SK-N-SH treated with all-trans-retinoic acid at 6 μM for 48 hours (cell line): ENCODE measurements around the gene LHCGR.

ENCODE experiments used
- ATAC-seq: fragments of 200-7000 bp; cut with Tn5 transposase; 3 replicates; pipeline ENCODE4 v1.9.1; 2020; ENCODE audit warnings: mild to moderate bottlenecking, moderate library complexity
- ARNTL ChIP-seq: fragments of 450-650 bp; formaldehyde crosslinking; IDR thresholded peaks from 2 replicates; pipeline ENCODE4 v1.5.0; 2020; ENCODE audit warnings: low read depth, mild to moderate bottlenecking, moderate library complexity, borderline replicate concordance
- BACH2 ChIP-seq: fragments of 250-450 bp; sonication (Bioruptor Pico); IDR thresholded peaks from 2 replicates; pipeline ENCODE4 v1.9.0; 2021; ENCODE audit warnings: mild to moderate bottlenecking, borderline replicate concordance
- CSDC2 ChIP-seq: fragments of 250-450 bp; sonication (Bioruptor Pico); IDR thresholded peaks from 2 replicates; pipeline ENCODE4 v1.5.0; 2020; ENCODE audit warnings: mild to moderate bottlenecking, moderate library complexity
- CSRNP3 ChIP-seq: fragments of 250-450 bp; sonication (Bioruptor Pico); IDR thresholded peaks from 2 replicates; pipeline ENCODE4 v1.5.1; 2021; ENCODE audit warnings: mild to moderate bottlenecking, moderate library complexity
- ESRRG ChIP-seq: fragments of 250-450 bp; sonication (Bioruptor Pico); IDR thresholded peaks from 2 replicates; pipeline ENCODE4 v1.6.1; 2021; ENCODE audit warnings: mild to moderate bottlenecking
- ISL1 ChIP-seq: fragments of 250-450 bp; sonication (Bioruptor Pico); IDR thresholded peaks from 2 replicates; pipeline ENCODE4 v2.1.2; 2022; ENCODE audit warnings: mild to moderate bottlenecking, moderate library complexity
- OSR1 ChIP-seq: fragments of 250-450 bp; sonication (Bioruptor Pico); IDR thresholded peaks from 2 replicates; pipeline ENCODE4 v1.8.0; 2022; ENCODE audit warnings: moderate library complexity, mild to moderate bottlenecking, inconsistent platforms
- PATZ1 ChIP-seq: fragments of 250-450 bp; sonication (Bioruptor Pico); IDR thresholded peaks from 2 replicates; pipeline ENCODE4 v1.8.0; 2020; ENCODE audit warnings: mild to moderate bottlenecking, moderate library complexity, borderline replicate concordance
- PPARA ChIP-seq: fragments of 250-450 bp; sonication (Bioruptor Pico); IDR thresholded peaks from 2 replicates; pipeline ENCODE4 v1.5.0; 2020; ENCODE audit warnings: mild to moderate bottlenecking, borderline replicate concordance
- RARB ChIP-seq: fragments of 250-450 bp; sonication (Bioruptor Pico); IDR thresholded peaks from 2 replicates; pipeline ENCODE4 v1.8.0; 2021; ENCODE audit warnings: mild to moderate bottlenecking, moderate library complexity
- SNAI2 ChIP-seq: fragments of 250-450 bp; sonication (Bioruptor Pico); IDR thresholded peaks from 2 replicates; pipeline ENCODE4 v1.5.0; 2020; ENCODE audit warnings: mild to moderate bottlenecking, moderate library complexity
- TCF4 ChIP-seq: fragments of 250-450 bp; sonication (Bioruptor Pico); IDR thresholded peaks from 2 replicates; pipeline ENCODE4 v1.8.0; 2021; ENCODE audit warnings: mild to moderate bottlenecking, moderate library complexity, borderline replicate concordance
- TOX ChIP-seq: fragments of 250-450 bp; sonication (Bioruptor Pico); IDR thresholded peaks from 2 replicates; pipeline ENCODE4 v1.8.0; 2021; ENCODE audit warnings: mild to moderate bottlenecking, moderate library complexity, borderline replicate concordance
- TSHZ2 ChIP-seq: fragments of 250-450 bp; sonication (Bioruptor Pico); IDR thresholded peaks from 2 replicates; pipeline ENCODE4 v1.5.0; 2020; ENCODE audit warnings: mild to moderate bottlenecking, moderate library complexity
- ZC3H10 ChIP-seq: fragments of 250-450 bp; sonication (Bioruptor Pico); IDR thresholded peaks from 2 replicates; pipeline ENCODE4 v1.5.1; 2021; ENCODE audit warnings: mild to moderate bottlenecking, moderate library complexity
- ZFP3 ChIP-seq: fragments of 250-450 bp; sonication (Bioruptor Pico); IDR thresholded peaks from 2 replicates; pipeline ENCODE4 v1.5.0; 2020; ENCODE audit warnings: mild to moderate bottlenecking, moderate library complexity
- ZNF565 ChIP-seq: fragments of 450-650 bp; formaldehyde crosslinking; conservative IDR thresholded peaks from 2 replicates; pipeline ENCODE4 v1.5.0; 2020; ENCODE audit warnings: low read depth, mild to moderate bottlenecking, moderate library complexity
- ZNF70 ChIP-seq: fragments of 450-650 bp; formaldehyde crosslinking; IDR thresholded peaks from 2 replicates; pipeline ENCODE4 v1.5.0; 2020; ENCODE audit warnings: mild to moderate bottlenecking, moderate library complexity
- ZNF8 ChIP-seq: fragments of 450-650 bp; formaldehyde crosslinking; IDR thresholded peaks from 2 replicates; pipeline ENCODE4 v1.5.0; 2020; ENCODE audit warnings: mild to moderate bottlenecking, moderate library complexity
- TF ChIP-seq, protein P1 (sequence below): fragments of 250-450 bp; sonication (Bioruptor Pico); IDR thresholded peaks from 2 replicates; pipeline ENCODE4 v1.8.0; 2021; ENCODE audit warnings: low read depth, mild to moderate bottlenecking, moderate library complexity, borderline replicate concordance
- TF ChIP-seq, protein P2 (sequence below): fragments of 250-450 bp; sonication (Bioruptor Pico); IDR thresholded peaks from 2 replicates; pipeline ENCODE4 v1.5.1; 2020; ENCODE audit warnings: low read depth, mild to moderate bottlenecking, moderate library complexity

The LHCGR gene

DNA sequence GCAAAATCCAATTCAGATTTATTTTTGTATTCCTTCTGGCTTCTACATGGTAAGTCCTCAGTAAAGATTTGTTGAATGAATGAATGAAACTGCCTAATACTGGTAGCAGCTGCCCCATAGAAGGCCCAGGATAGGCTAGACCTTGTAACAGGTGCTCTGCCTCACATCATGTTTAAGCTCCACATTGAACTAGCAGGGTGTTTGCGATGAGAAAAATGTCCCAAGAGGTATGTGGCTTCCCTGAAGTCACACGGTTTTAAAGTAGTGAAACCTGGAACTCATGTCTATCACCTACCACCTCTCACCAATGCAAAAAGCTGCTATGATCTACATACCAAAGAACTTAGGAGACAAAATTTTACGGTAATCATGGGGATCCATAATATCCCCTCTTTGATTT, 765 bp upstream of the LHCGR start:
- no peak for TF ChIP-seq OSR1 (CRISPR knock-in tag)
- TF ChIP-seq ZNF565 (CRISPR knock-in tag), result no peak
- no peak for TF ChIP-seq ZC3H10 (CRISPR knock-in tag)
- no peak for TF ChIP-seq ESRRG
- TF ChIP-seq, protein P1, sequence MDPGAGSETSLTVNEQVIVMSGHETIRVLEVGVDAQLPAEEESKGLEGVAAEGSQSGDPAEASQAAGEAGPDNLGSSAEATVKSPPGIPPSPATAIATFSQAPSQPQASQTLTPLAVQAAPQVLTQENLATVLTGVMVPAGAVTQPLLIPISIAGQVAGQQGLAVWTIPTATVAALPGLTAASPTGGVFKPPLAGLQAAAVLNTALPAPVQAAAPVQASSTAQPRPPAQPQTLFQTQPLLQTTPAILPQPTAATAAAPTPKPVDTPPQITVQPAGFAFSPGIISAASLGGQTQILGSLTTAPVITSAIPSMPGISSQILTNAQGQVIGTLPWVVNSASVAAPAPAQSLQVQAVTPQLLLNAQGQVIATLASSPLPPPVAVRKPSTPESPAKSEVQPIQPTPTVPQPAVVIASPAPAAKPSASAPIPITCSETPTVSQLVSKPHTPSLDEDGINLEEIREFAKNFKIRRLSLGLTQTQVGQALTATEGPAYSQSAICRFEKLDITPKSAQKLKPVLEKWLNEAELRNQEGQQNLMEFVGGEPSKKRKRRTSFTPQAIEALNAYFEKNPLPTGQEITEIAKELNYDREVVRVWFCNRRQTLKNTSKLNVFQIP (CRISPR knock-in tag), result no peak
- no peak for TF ChIP-seq SNAI2
- TF ChIP-seq PATZ1 (CRISPR knock-in tag), result no peak
- TF ChIP-seq RARB, result no peak
- no peak for TF ChIP-seq BACH2
- no peak for TF ChIP-seq ISL1
- no peak for TF ChIP-seq ZFP3
- no peak for TF ChIP-seq CSDC2 (CRISPR knock-in tag)
- TF ChIP-seq, all 23 proteins: peak for 0
- ATAC-seq, result no peak

DNA sequence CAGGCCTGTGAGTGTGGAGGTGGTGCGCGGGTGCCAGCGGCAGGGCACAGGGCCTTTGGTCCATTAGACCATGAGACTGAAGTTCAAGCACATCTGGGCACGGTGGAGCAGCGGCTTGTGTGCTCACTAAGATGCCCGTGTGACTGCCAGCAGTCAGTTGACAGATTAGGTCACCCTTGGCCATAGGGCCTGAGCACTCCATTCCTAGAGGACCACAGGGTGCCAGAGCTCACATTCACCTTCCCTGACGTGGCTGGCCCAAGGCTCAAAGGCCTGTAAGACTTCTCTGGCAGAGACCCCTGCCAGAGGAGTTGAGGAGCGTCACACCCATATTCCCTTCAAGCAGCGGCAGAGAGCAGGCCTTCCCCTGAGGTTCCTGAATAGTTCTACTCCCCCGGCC, 650 bp downstream of the LHCGR start:
- ATAC-seq, result no peak
- TF ChIP-seq CSDC2 (CRISPR knock-in tag) (no peak), BACH2 (no peak), SNAI2 (no peak), ARNTL (CRISPR knock-in tag) (no peak)

DNA sequence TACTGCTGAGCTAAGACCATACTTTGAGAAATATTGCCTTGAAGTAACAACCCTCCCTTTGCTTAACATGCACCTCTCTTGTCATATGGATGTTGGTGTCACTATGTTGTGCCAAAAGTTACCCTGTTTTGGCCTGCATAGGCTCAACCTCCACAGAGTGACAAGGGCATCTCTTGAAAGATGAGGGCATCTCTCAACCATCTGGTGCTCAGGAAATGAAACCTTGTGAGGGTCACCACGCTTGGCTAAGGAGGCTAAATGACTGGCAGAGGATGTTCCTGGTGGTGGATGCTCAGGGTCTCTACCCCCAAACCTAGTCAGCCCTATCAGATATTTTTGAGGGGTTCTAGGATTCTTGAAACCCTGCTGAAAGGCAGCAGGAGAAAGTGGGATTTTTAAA, 2.3 kb downstream of the LHCGR start:
- no peak for TF ChIP-seq TOX
- no peak for TF ChIP-seq SNAI2
- no peak for TF ChIP-seq ISL1
- no peak for TF ChIP-seq CSDC2 (CRISPR knock-in tag)
- TF ChIP-seq, protein P1 (CRISPR knock-in tag), result no peak
- no peak for TF ChIP-seq ZNF565 (CRISPR knock-in tag)
- TF ChIP-seq, protein P2, sequence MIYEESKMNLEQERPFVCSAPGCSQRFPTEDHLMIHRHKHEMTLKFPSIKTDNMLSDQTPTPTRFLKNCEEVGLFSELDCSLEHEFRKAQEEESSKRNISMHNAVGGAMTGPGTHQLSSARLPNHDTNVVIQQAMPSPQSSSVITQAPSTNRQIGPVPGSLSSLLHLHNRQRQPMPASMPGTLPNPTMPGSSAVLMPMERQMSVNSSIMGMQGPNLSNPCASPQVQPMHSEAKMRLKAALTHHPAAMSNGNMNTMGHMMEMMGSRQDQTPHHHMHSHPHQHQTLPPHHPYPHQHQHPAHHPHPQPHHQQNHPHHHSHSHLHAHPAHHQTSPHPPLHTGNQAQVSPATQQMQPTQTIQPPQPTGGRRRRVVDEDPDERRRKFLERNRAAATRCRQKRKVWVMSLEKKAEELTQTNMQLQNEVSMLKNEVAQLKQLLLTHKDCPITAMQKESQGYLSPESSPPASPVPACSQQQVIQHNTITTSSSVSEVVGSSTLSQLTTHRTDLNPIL (CRISPR knock-in tag), result no peak
- no peak for TF ChIP-seq CSRNP3 (CRISPR knock-in tag)
- TF ChIP-seq ZNF8 (CRISPR knock-in tag), result no peak
- no peak for TF ChIP-seq PPARA (CRISPR knock-in tag)
- no peak for TF ChIP-seq ESRRG
- no peak for TF ChIP-seq BACH2
- TF ChIP-seq ZFP3, result no peak
- TF ChIP-seq OSR1 (CRISPR knock-in tag), result no peak
- no peak for TF ChIP-seq ZNF70 (CRISPR knock-in tag)
- ATAC-seq, result no peak

DNA sequence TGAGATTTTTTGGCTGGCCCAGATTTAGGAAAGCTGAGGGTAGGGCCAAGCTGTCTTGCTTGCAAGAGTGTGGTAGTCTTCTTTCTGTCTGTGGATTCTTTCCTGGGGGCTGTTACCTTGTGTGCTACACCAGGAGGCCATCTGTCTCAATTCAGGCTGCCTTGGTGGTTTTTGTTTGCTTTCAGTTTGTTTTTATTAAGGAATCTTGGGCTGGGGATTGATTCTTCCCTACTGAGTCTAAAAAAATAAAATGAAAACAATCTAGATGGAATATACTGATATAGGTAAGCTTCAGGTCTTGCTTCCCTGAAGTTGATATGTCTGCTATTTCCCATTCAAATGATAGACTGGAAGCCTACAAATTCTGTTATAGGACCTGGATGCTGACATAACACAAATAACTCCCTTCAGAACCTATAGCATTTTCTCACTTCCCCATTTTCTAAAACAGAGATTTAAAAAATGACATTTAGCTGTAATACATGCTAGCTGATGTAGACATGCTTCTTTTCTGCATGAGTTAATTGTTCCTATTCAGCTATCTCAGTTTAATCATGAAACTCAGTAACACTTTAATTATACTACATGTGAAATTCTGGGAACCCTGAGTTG, 5.3 kb downstream of the LHCGR start:
- ATAC-seq, result no peak
- no peak for TF ChIP-seq RARB
- TF ChIP-seq ZNF70 (CRISPR knock-in tag), result no peak
- TF ChIP-seq PPARA (CRISPR knock-in tag), result no peak
- TF ChIP-seq CSRNP3 (CRISPR knock-in tag), result no peak
- TF ChIP-seq BACH2, result no peak
- no peak for TF ChIP-seq ZNF565 (CRISPR knock-in tag)
- TF ChIP-seq TSHZ2 (CRISPR knock-in tag), result no peak
- no peak for TF ChIP-seq TCF4 (CRISPR knock-in tag)
- TF ChIP-seq SNAI2, result no peak
- TF ChIP-seq ZC3H10 (CRISPR knock-in tag), result no peak
- no peak for TF ChIP-seq ZNF8 (CRISPR knock-in tag)
- TF ChIP-seq ARNTL (CRISPR knock-in tag), result no peak
- TF ChIP-seq, protein P2 (CRISPR knock-in tag), result no peak
